Neutrophil (primary cell): Measurements from ENCODE around the gene IDS.
"Not testable (repeated sequence)": the region's sequence is repeated elsewhere in the genome, so short reads cannot be mapped to it uniquely, and the experiment has no call there.

ENCODE experiments used
- H3K27ac ChIP-seq: fragments of 200-600 bp; sonication (generic); 2 replicates; pipeline ENCODE4 v1.5.1; 2016; ENCODE audit warnings: mild to moderate bottlenecking, moderate library complexity
- H3K27me3 ChIP-seq: fragments of 200-600 bp; sonication (generic); 2 replicates; pipeline ENCODE4 v1.6.0; 2016; ENCODE audit warnings: mild to moderate bottlenecking
- H3K36me3 ChIP-seq: fragments of 200-600 bp; sonication (generic); 2 replicates; pipeline ENCODE4 v1.5.1; 2017
- H3K4me1 ChIP-seq, 2 experiments: fragments of 200-600 bp in 1 of 2; sonication (generic) in 1 of 2; 1 replicate in 1 of 2; 2 replicates in 1 of 2; pipeline versions ENCODE4 v1.5.1 to v1.6.1; 2013 to 2016; ENCODE audit warnings: low read depth in 1 of 2, low read length in 1 of 2, mild to moderate bottlenecking in 1 of 2, moderate library complexity in 1 of 2; ENCODE audit not compliant: control insufficient read depth in 1 of 2, insufficient read depth in 1 of 2
- H3K4me3 ChIP-seq, 2 experiments: fragments of 200-600 bp in 1 of 2; sonication (generic) in 1 of 2; 1 replicate in 1 of 2; 2 replicates in 1 of 2; pipeline ENCODE4 v1.5.1; 2013 to 2016; ENCODE audit warnings: low read depth in 1 of 2, low read length in 1 of 2, mild to moderate bottlenecking in 1 of 2, moderate library complexity in 1 of 2
- H3K9me3 ChIP-seq: fragments of 200-600 bp; sonication (generic); 2 replicates; pipeline ENCODE4 v1.5.1; 2016
- TF ChIP-seq, protein P1 (sequence below): fragments of 200-600 bp; sonication (generic); IDR thresholded peaks from 2 replicates; pipeline ENCODE4 v1.5.1; 2016; ENCODE audit warnings: antibody characterized with exemption

The IDS gene

GRCh38 chrX:149493567-149494562 lies 11.2 kb downstream of the IDS start:
- TF ChIP-seq, protein P1, sequence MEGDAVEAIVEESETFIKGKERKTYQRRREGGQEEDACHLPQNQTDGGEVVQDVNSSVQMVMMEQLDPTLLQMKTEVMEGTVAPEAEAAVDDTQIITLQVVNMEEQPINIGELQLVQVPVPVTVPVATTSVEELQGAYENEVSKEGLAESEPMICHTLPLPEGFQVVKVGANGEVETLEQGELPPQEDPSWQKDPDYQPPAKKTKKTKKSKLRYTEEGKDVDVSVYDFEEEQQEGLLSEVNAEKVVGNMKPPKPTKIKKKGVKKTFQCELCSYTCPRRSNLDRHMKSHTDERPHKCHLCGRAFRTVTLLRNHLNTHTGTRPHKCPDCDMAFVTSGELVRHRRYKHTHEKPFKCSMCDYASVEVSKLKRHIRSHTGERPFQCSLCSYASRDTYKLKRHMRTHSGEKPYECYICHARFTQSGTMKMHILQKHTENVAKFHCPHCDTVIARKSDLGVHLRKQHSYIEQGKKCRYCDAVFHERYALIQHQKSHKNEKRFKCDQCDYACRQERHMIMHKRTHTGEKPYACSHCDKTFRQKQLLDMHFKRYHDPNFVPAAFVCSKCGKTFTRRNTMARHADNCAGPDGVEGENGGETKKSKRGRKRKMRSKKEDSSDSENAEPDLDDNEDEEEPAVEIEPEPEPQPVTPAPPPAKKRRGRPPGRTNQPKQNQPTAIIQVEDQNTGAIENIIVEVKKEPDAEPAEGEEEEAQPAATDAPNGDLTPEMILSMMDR, result no peak
- Histone ChIP-seq H3K4me1 (no peaks in the 10 kb centered on the region), H3K9me3 (no peaks in the 10 kb centered on the region), H3K27ac (no peak overlapping the region), H3K4me3 (no peak overlapping the region), H3K36me3 (peaks cover 100% of the 10 kb centered on the region), H3K27me3 (no peaks in the 10 kb centered on the region)

GRCh38 chrX:149491812-149492211 lies 13.3 kb downstream of the IDS start:
- H3K4me3 ChIP-seq, result no peak overlapping the region
- TF ChIP-seq, protein P1, result no peak
- H3K27me3 ChIP-seq, result no peaks in the 10 kb centered on the region
- H3K27ac ChIP-seq, result no peak overlapping the region
- H3K36me3 ChIP-seq, result peaks cover 94% of the 10 kb centered on the region
- no peaks in the 10 kb centered on the region for H3K9me3 ChIP-seq
- no peaks in the 10 kb centered on the region for H3K4me1 ChIP-seq

GRCh38 chrX:149490100-149490499 lies 15.0 kb downstream of the IDS start:
- TF ChIP-seq, protein P1, result no peak
- Histone ChIP-seq H3K27ac (no peak overlapping the region), H3K4me1 (no peaks in the 10 kb centered on the region), H3K4me3 (no peak overlapping the region), H3K27me3 (no peaks in the 10 kb centered on the region), H3K9me3 (no peaks in the 10 kb centered on the region), H3K36me3 (peaks cover 94% of the 10 kb centered on the region)

DNA sequence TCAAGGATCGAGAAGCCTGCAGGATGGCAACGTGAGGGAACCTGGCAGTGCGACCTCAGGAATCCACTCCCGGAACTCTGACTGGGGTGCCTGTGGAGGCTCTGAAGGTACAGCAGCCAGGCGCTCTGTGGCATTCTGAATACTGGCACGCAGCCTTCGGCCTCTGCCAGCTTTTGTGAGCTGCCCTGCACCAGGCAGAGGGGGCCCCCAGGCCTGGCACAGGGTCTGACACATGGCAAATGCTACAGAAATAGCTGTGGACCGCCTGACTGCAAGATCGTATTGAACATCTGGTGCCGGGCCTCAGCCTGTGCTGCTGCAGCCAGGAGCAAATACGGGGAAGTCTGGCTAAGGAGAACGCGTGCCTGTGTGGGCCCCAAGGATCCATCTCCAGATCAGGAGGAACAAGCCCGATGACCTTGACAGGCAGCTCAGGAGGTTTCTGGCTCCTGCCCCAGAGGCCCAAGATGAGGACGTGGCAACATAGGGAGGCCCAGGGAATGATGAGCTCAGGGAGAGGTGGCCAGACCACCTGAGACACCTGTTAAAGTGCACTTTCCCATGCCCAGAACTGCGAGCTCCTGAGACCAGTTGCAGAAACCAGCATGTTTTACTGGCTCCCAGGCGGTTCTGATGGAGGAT lies 16.6 kb downstream of the IDS start:
- H3K27me3 ChIP-seq, H3K27ac ChIP-seq, H3K9me3 ChIP-seq, H3K4me3 ChIP-seq, H3K4me1 ChIP-seq: not testable (repeated sequence)
- peaks cover 92% of the 10 kb centered on the region for H3K36me3 ChIP-seq

DNA sequence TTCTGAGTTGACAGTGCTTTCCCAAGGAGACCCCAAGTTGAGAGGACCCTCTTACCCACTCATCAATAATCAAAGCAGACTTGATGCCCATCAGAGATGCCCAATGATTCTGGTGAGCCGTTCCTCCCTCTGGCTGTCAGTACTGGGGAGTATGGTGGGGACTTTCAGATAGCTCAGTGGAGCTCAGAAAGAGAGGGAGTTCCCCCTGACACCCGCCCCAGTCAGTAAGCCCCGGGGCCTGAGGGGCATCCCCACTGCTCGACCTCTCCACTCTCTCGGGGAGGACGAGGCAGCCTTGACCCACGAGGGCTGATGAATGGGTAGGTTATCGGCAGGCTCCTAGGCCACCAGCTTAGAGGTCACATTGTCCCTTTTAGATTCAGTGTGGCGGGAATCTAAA lies 17.1 kb downstream of the IDS start:
- H3K9me3 ChIP-seq, H3K4me3 ChIP-seq, H3K27ac ChIP-seq, H3K4me1 ChIP-seq, H3K27me3 ChIP-seq: not testable (repeated sequence)
- H3K36me3 ChIP-seq, result peaks cover 92% of the 10 kb centered on the region

GRCh38 chrX:149487292-149487691 lies 17.8 kb downstream of the IDS start:
- TF ChIP-seq, protein P1, result no peak
- Histone ChIP-seq H3K9me3 (no peaks in the 10 kb centered on the region), H3K27ac (no peak overlapping the region), H3K27me3 (no peaks in the 10 kb centered on the region), H3K4me1 (no peaks in the 10 kb centered on the region), H3K36me3 (peaks cover 92% of the 10 kb centered on the region), H3K4me3 (no peak overlapping the region)
